Transverse colon (tissue), 4 donors: ENCODE measurements around the gene HOXA10. TPM values are rescaled to one million over a fixed set of nuclear protein-coding genes. Genes with fewer than 3 reads are reported as not detected.

Experiments used
- DNase-seq: peaks from one replicate; pipeline ENCODE4 v3.0.0-alpha.2; 2019
- H3K27ac ChIP-seq, 4 donors: fragments of 200-600 bp; sonication (generic); 2 replicates each; pipeline ENCODE4 v1.5.1; 2016 to 2018; ENCODE audit warnings: inconsistent platforms in 4 of 4
- H3K27me3 ChIP-seq: fragments of 200-600 bp; sonication (generic); 2 replicates; pipeline ENCODE4 v1.5.1; 2017; ENCODE audit warnings: inconsistent platforms
- H3K36me3 ChIP-seq, 4 donors: fragments of 200-600 bp; sonication (generic); 2 replicates each; pipeline ENCODE4 v1.5.1; 2017 to 2019; ENCODE audit warnings: inconsistent platforms in 4 of 4
- H3K4me1 ChIP-seq, 4 donors: fragments of 200-600 bp; sonication (generic); 2 replicates each; pipeline ENCODE4 v1.5.1; 2017 to 2020; ENCODE audit warnings: inconsistent platforms in 4 of 4
- H3K4me3 ChIP-seq, 4 donors: fragments of 200-600 bp; sonication (generic); 1 replicate in 1 of 4; 2 replicates in 3 of 4; pipeline versions ENCODE4 v1.5.1 to v1.6.1; 2017 to 2019; ENCODE audit warnings: inconsistent platforms in 4 of 4
- H3K9me3 ChIP-seq, 2 donors: fragments of 200-600 bp; sonication (generic); 2 replicates each; pipeline ENCODE4 v1.5.1; 2017 to 2019; ENCODE audit warnings: inconsistent platforms in 2 of 2
- CTCF ChIP-seq, 5 experiments: fragments of 200-600 bp in 3 of 5; fragments of 450-650 bp in 2 of 5; sonication (generic) in 3 of 5; IDR thresholded peaks; 1 replicate in 2 of 5; 2 replicates in 3 of 5; pipeline ENCODE4 v1.5.1; 2016 to 2017; ENCODE audit warnings: antibody characterized with exemption in 5 of 5, inconsistent platforms in 3 of 5, mild to moderate bottlenecking in 2 of 5, moderate library complexity in 1 of 5
- EP300 ChIP-seq: sonication (generic); formaldehyde crosslinking; IDR thresholded peaks from one replicate; pipeline ENCODE4 v1.6.1; 2017; ENCODE audit warnings: antibody characterized with exemption, low read depth
- POLR2A ChIP-seq: fragments of 450-650 bp; IDR thresholded peaks from one replicate; pipeline ENCODE4 v1.6.1; 2016; ENCODE audit warnings: antibody characterized with exemption, mild to moderate bottlenecking, moderate library complexity
- POLR2AphosphoS5 ChIP-seq, 3 donors: sonication (generic); formaldehyde crosslinking; IDR thresholded peaks; one replicate each; pipeline ENCODE4 v1.6.1; 2016; ENCODE audit warnings: antibody characterized with exemption in 3 of 3
- WGBS, 2 donors: methylation state at CpG; one replicate each; pipeline ENCODE4 v1.1.5; 2018; ENCODE audit warnings: low coverage in 1 of 2; 5-methylcytosine and 5-hydroxymethylcytosine counted together
- in situ Hi-C, 4 donors: fragments of 200-750 bp; cut with MboI; loops; one replicate each; pipeline versions ENCODE4 v1.15.0 to v1.15.1; 2017; ENCODE audit warnings: low sequenced_read_pairs in 3 of 4, low pct_ligation_motif_present in 1 of 4, low pct_unique_long_range_greater_than_20kb in 1 of 4
- intact Hi-C: fragments of 100-400 bp; cut with DNase I; formaldehyde crosslinking; loops from one replicate; pipeline ENCODE4 v1.15.1; 2023; ENCODE audit warnings: low total_unique reads
- total RNA-seq, 4 donors: library from RNA; depleted of rRNA; stranded (reverse); fragments of >200 nt; gene quantifications; one replicate each; pipeline ENCODE4 v1.1.0, GENCODE V29; 2016

HOXA10 gene
- total RNA-seq, 4 donors from 2014 or later = 19.8 to 68.9 (median 36.4) TPM

DNA sequence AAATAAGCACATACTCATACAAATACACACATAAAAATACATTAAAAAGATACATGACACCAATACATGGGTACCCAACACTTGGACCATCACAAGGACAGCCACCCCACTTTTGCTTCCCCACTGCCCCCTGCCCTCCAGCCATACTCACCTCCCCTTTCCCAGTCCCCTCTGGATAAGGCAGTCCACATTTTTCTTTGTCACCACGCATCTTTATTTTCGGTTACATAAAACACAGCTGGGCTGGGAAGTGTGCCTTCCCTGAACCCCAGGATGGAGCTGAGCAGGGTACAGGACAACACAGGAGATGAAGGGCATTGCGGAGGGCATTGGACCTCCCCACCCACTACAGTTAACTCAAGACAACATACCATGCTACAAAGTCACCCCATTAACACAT lies 20.6 kb downstream of the HOXA10 start:
- Histone ChIP-seq H3K4me3 (no peak overlapping the region), H3K9me3 (no peaks in the 10 kb centered on the region), H3K4me1 (peaks cover 21 to 65% (median 47%) of the 10 kb centered on the region in 4 donors), H3K36me3 (no peaks in the 10 kb centered on the region), H3K27me3 (peaks cover 54% of the 10 kb centered on the region), H3K27ac (peak overlapping the region; percentile 95 to 99 (median 98))
- 64% methylated on average over 3 of the region's 3 CpGs for WGBS, 2 donors
- in situ Hi-C loops (loop anchor here in 3 of 4 donors (10.0 to 25.0 kb wide), 4 partner anchors 789 to 1291 kb away; no protein-coding TSS in a partner anchor), intact Hi-C loops (no loop called here)
- no peak for DNase-seq
- no peak for TF ChIP-seq POLR2A
- TF ChIP-seq EP300 = no peak
- no peak for TF ChIP-seq CTCF (IDR thresholded peaks at IDR 0.05)

DNA sequence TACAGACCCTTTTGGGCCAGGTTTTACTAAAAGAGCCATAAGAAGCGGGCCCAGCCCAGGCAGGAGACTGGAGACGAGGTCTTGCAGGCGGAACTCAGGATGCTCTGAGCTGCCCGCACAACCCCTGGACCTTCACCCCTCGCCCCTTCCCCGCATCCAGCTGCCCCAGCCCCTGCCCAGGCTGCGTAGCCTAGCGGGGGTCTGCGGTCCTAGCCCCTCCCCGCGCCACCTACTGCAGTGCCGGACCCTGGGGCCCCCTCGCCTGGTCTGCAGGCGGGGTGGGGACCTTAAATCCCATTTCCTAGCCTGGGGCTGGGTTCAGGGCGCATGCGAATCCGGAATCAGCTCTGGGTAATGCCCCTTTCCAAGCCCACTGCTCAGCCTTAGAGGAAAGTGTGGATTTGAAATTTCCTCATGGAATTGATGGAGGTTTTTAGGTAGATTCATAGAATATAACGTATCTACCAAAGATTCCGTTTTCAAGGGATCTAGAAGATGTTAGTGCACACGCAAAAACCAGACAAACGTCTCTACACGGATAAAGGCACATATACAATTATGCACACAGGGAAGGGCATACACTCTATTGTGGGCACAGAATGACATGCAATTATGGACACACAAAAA lies 21.2 kb downstream of the HOXA10 start:
- H3K9me3 ChIP-seq = no peaks in the 10 kb centered on the region
- in situ Hi-C loops (loop anchor here in 3 of 4 donors (10.0 to 25.0 kb wide), 4 partner anchors 788 to 1291 kb away; no protein-coding TSS in a partner anchor), intact Hi-C loops (no loop called here)
- H3K36me3 ChIP-seq = no peaks in the 10 kb centered on the region
- DNase-seq = no peak
- H3K4me1 ChIP-seq = peaks cover 21 to 71% (median 51%) of the 10 kb centered on the region in 4 donors
- 16 to 34% methylated on average over 3 to 21 of the region's 22 CpGs for WGBS, 2 donors
- peaks cover 56% of the 10 kb centered on the region for H3K27me3 ChIP-seq
- no peak for TF ChIP-seq CTCF (IDR thresholded peaks at IDR 0.05)
- TF ChIP-seq POLR2AphosphoS5 (IDR thresholded peaks at IDR 0.05) = no peak
- no peak for TF ChIP-seq POLR2A
- no peak for TF ChIP-seq EP300
- peak overlapping the region; percentile 95 to 99 (median 98) for H3K27ac ChIP-seq
- peak overlapping the region in 3 of 4 donors; percentile 71 to 79 (median 73) for H3K4me3 ChIP-seq

DNA sequence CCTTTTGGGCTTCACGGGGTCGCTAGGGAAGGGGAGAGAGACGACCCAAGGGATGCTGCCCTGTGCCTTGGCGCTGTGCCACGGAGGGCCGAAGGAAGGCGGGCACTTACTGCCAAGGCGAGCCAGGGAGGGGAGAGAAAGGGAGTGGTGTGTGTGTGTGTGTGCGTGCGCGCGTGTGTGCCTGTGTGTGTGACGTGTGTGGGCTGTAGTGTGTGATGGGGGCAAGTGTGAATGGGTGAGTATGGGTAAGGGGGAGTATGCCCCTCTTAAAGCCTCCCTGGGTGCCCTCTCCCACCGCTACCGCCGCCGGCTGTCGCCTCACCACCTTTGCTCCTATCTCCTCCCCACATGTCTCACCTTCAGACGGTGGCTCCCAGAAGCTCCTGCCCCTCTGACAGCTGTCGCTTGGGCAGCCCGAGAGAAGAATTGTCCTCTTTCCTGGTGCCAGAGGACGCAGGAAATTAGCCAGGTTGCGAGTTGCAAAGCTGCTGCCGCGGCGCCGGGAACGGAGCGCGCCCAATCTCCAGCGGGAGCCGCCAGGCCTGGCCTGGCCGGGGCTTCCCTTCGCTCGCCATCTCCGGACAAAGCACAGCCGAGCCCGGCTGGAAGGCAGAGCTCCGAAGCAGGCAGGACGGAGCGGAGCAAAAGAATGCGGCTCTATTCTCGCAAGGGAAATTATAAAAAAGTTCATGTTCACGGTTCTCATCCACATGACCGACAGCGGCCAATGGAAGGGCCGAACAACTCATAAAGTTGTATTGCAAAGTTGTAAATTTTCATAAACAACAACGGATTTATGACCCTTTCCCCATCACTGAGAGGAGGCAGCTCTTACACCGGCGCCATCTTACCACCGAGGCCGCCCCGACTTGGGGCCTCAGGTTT lies 21.9 kb downstream of the HOXA10 start, which contains the start of gene HOXA3:
Gene HOXA3, minus strand, starts transcription at position 653 of the 885 bp plus-strand sequence. CDS start 41,943 bp downstream, outside the sequence.
- Histone ChIP-seq H3K4me3 (peak within 1 kb of the TSS; percentile 71 to 81 (median 76)), H3K27me3 (peaks cover 59% of the 10 kb centered on the region), H3K27ac (peak within 1 kb of the TSS; percentile 95 to 99 (median 98)), H3K9me3 (no peaks in the 10 kb centered on the region), H3K4me1 (peaks cover 21 to 79% (median 57%) of the 10 kb centered on the region in 4 donors), H3K36me3 (no peaks in the 10 kb centered on the region)
- in situ Hi-C loops = loop anchor here in 3 of 4 donors (10.0 to 25.0 kb wide), 4 partner anchors 787 to 1290 kb away; no protein-coding TSS in a partner anchor
- 5% methylated on average over 53 of the region's 53 CpGs; no CpG with 5 or more reads in 1 of the 2 donors for whole genome bisulfite sequencing, 2 donors
- peak; percentile 84 for DNase-seq
- intact Hi-C loops = no loop called here
- TF ChIP-seq POLR2A (peak; percentile 96), POLR2AphosphoS5 (IDR thresholded peaks at IDR 0.05) (peak; percentile 86 to 98 (median 98)), CTCF (IDR thresholded peaks at IDR 0.05) (no peak)
